GM12878 (cell line): ENCODE data around the gene CLEC2L. TPM values are rescaled to one million over a fixed set of nuclear protein-coding genes. Genes with fewer than 3 reads are reported as not detected.

ENCODE experiments used
- ATAC-seq: fragments of 200-7000 bp; cut with Tn5 transposase; 3 replicates; pipeline ENCODE4 v1.9.1; 2020; ENCODE audit warnings: mild to moderate bottlenecking, moderate library complexity
- BruUV-seq: library from RNA; stranded (reverse); fragments of 400-500 nt; replicated peaks from 2 replicates; lab custom pipeline; 2021; lab: Mats Ljungman, UMichigan
- CTCF ChIA-PET: fragments of 300-600 bp; sonication (Branson Sonifier 250); formaldehyde crosslinking; extraction: SDS; loops from one replicate; lab custom pipeline; 2021; ENCODE audit warnings: inconsistent platforms; lab: Yijun Ruan, JAX
- POLR2A ChIA-PET: fragments of 350-600 bp; formaldehyde crosslinking; extraction: SDS; loops from one replicate; lab custom pipeline; 2021; ENCODE audit warnings: inconsistent platforms; lab: Charles Lee
- RAD21 ChIA-PET: fragments of 300-600 bp; sonication (Branson Sonifier 250); formaldehyde crosslinking; loops from one replicate; lab custom pipeline; 2023; ENCODE audit warnings: antibody characterized with exemption; ENCODE audit not compliant: unreplicated experiment; lab: Charles Lee
- SMC1A ChIA-PET: fragments of 300-600 bp; sonication (Branson Sonifier 250); formaldehyde crosslinking; loops from one replicate; lab custom pipeline; 2023; ENCODE audit not compliant: unreplicated experiment, uncharacterized antibody; lab: Charles Lee
- DNase-seq: peaks from one replicate; pipeline ENCODE4 v3.0.0-alpha.2; 2011; ENCODE audit warnings: low read depth, low spot score
- FAIRE-seq: peaks from 3 replicates; lab custom pipeline; 2011; peaks lifted over from hg19 to GRCh38; lab: Jason Lieb, UNC
- H2AFZ ChIP-seq: 2 replicates; pipeline ENCODE4 v1.6.0; 2011; ENCODE audit warnings: low read depth, low read length, control low read depth; ENCODE audit not compliant: control insufficient read depth
- H3K27ac ChIP-seq: 2 replicates; pipeline ENCODE4 v1.5.1; 2011; ENCODE audit warnings: control low read depth; ENCODE audit not compliant: control insufficient read depth, insufficient read depth
- H3K27me3 ChIP-seq, 2 experiments: replicated peaks in 1 of 2; 2 replicates each; pipeline versions ENCODE4 v1.6.0 to v1.6.1; 2011; ENCODE audit warnings: low read length in 1 of 2; ENCODE audit not compliant: control insufficient read depth in 2 of 2, insufficient read depth in 2 of 2
- H3K36me3 ChIP-seq, 2 experiments: 2 replicates each; pipeline ENCODE4 v1.5.1; 2011; ENCODE audit warnings: low read length in 1 of 2; ENCODE audit not compliant: control insufficient read depth in 2 of 2, insufficient read depth in 2 of 2
- H3K4me1 ChIP-seq: 2 replicates; pipeline ENCODE4 v1.6.1; 2011; ENCODE audit warnings: mild to moderate bottlenecking, low read length, moderate library complexity, mixed read lengths; ENCODE audit not compliant: control insufficient read depth, insufficient read depth
- H3K4me2 ChIP-seq: 2 replicates; pipeline ENCODE4 v1.6.0; 2011; ENCODE audit warnings: control low read depth; ENCODE audit not compliant: control insufficient read depth, insufficient read depth
- H3K4me3 ChIP-seq: fragments of 200-600 bp; sonication (generic); 2 replicates; pipeline ENCODE4 v1.5.1; 2016
- H3K79me2 ChIP-seq: 2 replicates; pipeline ENCODE4 v1.6.0; 2011; ENCODE audit warnings: low read length; ENCODE audit not compliant: control insufficient read depth, insufficient read depth
- H3K9ac ChIP-seq: 2 replicates; pipeline ENCODE4 v1.8.0; 2011; ENCODE audit warnings: low read length, control low read depth, mixed read lengths; ENCODE audit not compliant: control insufficient read depth, insufficient read depth
- H3K9me3 ChIP-seq: replicated peaks from 3 replicates; pipeline ENCODE4 v1.5.1; 2011; ENCODE audit warnings: mild to moderate bottlenecking, low read length; ENCODE audit not compliant: control insufficient read depth, insufficient read depth
- H4K20me1 ChIP-seq: 2 replicates; pipeline ENCODE4 v1.6.0; 2011; ENCODE audit not compliant: control insufficient read depth, insufficient read depth
- ESRRA ChIP-seq: IDR thresholded peaks from 2 replicates; pipeline ENCODE4 v1.6.1; 2012; ENCODE audit warnings: mild to moderate bottlenecking, low read length, improper control_type of control experiment
- ETV6 ChIP-seq, 2 experiments: fragments of 450-650 bp in 1 of 2; IDR thresholded peaks in 1 of 2; conservative IDR thresholded peaks in 1 of 2; 2 replicates each; pipeline ENCODE4 v1.6.1; 2014; ENCODE audit warnings: antibody characterized with exemption in 1 of 2, borderline replicate concordance in 1 of 2, low read depth in 1 of 2, mild to moderate bottlenecking in 1 of 2, moderate library complexity in 1 of 2
- GABPA ChIP-seq: IDR thresholded peaks from 2 replicates; pipeline ENCODE4 v1.6.1; 2014; ENCODE audit warnings: antibody characterized with exemption, low read depth, mild to moderate bottlenecking, inconsistent platforms
- IKZF1 ChIP-seq: fragments of 450-650 bp; conservative IDR thresholded peaks from 2 replicates; pipeline ENCODE4 v1.6.1; 2017; ENCODE audit warnings: antibody characterized with exemption, mild to moderate bottlenecking
- MTA2 ChIP-seq: fragments of 450-650 bp; IDR thresholded peaks from 2 replicates; pipeline ENCODE4 v1.6.1; 2016; ENCODE audit warnings: low read depth, mild to moderate bottlenecking, moderate library complexity
- NR2C1 ChIP-seq: fragments of 450-650 bp; IDR thresholded peaks from 2 replicates; pipeline ENCODE4 v1.6.1; 2017; ENCODE audit warnings: antibody characterized with exemption, mild to moderate bottlenecking, moderate library complexity
- NR2F1 ChIP-seq: fragments of 450-650 bp; conservative IDR thresholded peaks from 2 replicates; pipeline ENCODE4 v1.6.1; 2017; ENCODE audit warnings: mild to moderate bottlenecking
- RBBP5 ChIP-seq: fragments of 200-600 bp; sonication (generic); conservative IDR thresholded peaks from 2 replicates; pipeline ENCODE4 v1.6.1; 2016
- ZSCAN29 ChIP-seq: fragments of 450-650 bp; IDR thresholded peaks from 2 replicates; pipeline ENCODE4 v1.6.1; 2017; ENCODE audit warnings: mild to moderate bottlenecking, moderate library complexity
- WGBS: methylation state at CpG from one replicate; pipeline ENCODE4 v1.1.6; 2016; ENCODE audit warnings: low lambda C conversion rate; ENCODE audit not compliant: insufficient replicate concordance, insufficient coverage; ENCODE audit errors: missing lambda C conversion rate; 5-methylcytosine and 5-hydroxymethylcytosine counted together
- in situ Hi-C: fragments of 300-500 bp; cut with MboI; formaldehyde crosslinking; loops from 9 replicates; pipeline ENCODE4 v1.14.3; 2018; ENCODE audit warnings: mixed read lengths
- intact Hi-C: fragments of 100-400 bp; cut with micrococcal nuclease; formaldehyde crosslinking; loops from one replicate; pipeline ENCODE4 v1.14.2; 2022; ENCODE audit not compliant: unreplicated experiment
- polyA plus RNA-seq, 11 experiments: library from polyadenylated mRNA; depleted of rRNA in 4 of 11; unstranded in 6 of 11; stranded (reverse) in 5 of 11; fragments of >200 nt; fragmentation: Nextera tagmentation in 4 of 11; fragmentation: Illumina TruSeq in 1 of 11; extraction: Ambion mirVana in 4 of 11; extraction: Trizol in 1 of 11; gene quantifications; 1 replicate in 1 of 11; 2 replicates in 10 of 11; pipeline versions ENCODE4 v1.2.1 to v1.2.3, GENCODE V29; 2011 to 2016; ENCODE audit warnings: inconsistent platforms in 2 of 11, missing spikeins in 2 of 11, low read depth in 1 of 11
- total RNA-seq, 4 experiments: library from RNA; depleted of rRNA in 3 of 4; stranded (reverse); fragments of >200 nt in 3 of 4; fragmentation: Illumina TruSeq in 1 of 4; extraction: Trizol in 1 of 4; gene quantifications; 2 replicates each; pipeline versions ENCODE4 v1.2.1 to v1.2.3, GENCODE V29; 2013 to 2021
- TF ChIP-seq, protein P1 (sequence below): fragments of 450-650 bp; IDR thresholded peaks from 2 replicates; pipeline ENCODE4 v1.6.1; 2018; ENCODE audit warnings: mild to moderate bottlenecking, low read depth, moderate library complexity; ENCODE audit not compliant: partially characterized antibody

Gene CLEC2L
- total and polyA plus RNA-seq, 10 of the 15 experiments (the other 5 are each of a cell fraction or from before 2014, with no cell fraction given), result not detected

DNA sequence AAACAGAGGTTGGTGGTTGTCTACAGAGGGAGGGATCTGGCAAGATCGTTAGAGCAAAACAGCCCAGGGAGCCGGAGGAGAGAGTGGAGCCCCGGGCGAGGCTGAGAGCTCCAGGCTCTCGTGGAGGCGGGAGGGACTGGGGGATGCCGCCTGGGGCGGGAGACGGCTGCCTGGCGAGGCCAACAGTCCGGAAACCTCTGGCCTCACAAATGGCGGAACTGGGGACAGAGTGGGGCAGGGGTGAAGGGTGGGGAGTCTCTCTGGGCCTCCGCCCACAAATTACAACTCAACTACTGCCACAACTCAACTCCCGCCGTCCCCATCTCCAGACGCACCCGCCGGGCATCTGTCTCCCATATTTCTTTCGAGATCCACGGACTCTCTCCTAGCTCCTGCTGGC is 47.7 kb downstream of the CLEC2L start:
- FAIRE-seq, result no peak
- no TSS peak for BruUV-seq

More for the DNA sequence above, 47.7 kb downstream of the CLEC2L start:
- RAD21 ChIA-PET, result no interaction called here
- Histone ChIP-seq H3K79me2 (no peaks in the 10 kb centered on the region), H4K20me1 (no peaks in the 10 kb centered on the region), H3K4me3 (no peak overlapping the region), H3K9ac (no peak overlapping the region), H3K27me3 (no peaks in the 10 kb centered on the region), H3K4me1 (no peaks in the 10 kb centered on the region), H3K4me2 (no peak overlapping the region), H2AFZ (no peak overlapping the region), H3K36me3 (peaks cover 0 to 3% of the 10 kb centered on the region in 2 experiments), H3K9me3 (no peaks in the 10 kb centered on the region), H3K27ac (no peak overlapping the region)
- no peak for DNase-seq
- CTCF ChIA-PET, result interaction anchor here (0.6 to 1.7 kb wide), 2 partner anchors 73 to 327 kb away, joined by 3 read pairs; no protein-coding TSS in a partner anchor
- TF ChIP-seq NR2C1 (no peak), RBBP5 (no peak), ZSCAN29 (no peak), GABPA (no peak), MTA2 (no peak), IKZF1 (no peak), ESRRA (no peak), ETV6 (conservative IDR thresholded peaks at IDR 0.05 in 1 of 2, IDR thresholded peaks at IDR 0.05 in 1 of 2; ENCODE audit: borderline replicate concordance in 1 of 2, low read depth in 1 of 2) (no peak), NR2F1 (no peak)
- TF ChIP-seq, protein P1, sequence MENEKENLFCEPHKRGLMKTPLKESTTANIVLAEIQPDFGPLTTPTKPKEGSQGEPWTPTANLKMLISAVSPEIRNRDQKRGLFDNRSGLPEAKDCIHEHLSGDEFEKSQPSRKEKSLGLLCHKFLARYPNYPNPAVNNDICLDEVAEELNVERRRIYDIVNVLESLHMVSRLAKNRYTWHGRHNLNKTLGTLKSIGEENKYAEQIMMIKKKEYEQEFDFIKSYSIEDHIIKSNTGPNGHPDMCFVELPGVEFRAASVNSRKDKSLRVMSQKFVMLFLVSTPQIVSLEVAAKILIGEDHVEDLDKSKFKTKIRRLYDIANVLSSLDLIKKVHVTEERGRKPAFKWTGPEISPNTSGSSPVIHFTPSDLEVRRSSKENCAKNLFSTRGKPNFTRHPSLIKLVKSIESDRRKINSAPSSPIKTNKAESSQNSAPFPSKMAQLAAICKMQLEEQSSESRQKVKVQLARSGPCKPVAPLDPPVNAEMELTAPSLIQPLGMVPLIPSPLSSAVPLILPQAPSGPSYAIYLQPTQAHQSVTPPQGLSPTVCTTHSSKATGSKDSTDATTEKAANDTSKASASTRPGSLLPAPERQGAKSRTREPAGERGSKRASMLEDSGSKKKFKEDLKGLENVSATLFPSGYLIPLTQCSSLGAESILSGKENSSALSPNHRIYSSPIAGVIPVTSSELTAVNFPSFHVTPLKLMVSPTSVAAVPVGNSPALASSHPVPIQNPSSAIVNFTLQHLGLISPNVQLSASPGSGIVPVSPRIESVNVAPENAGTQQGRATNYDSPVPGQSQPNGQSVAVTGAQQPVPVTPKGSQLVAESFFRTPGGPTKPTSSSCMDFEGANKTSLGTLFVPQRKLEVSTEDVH, result no peak
- intact Hi-C loops (no loop called here), in situ Hi-C loops (no loop called here)
- SMC1A ChIA-PET, result no interaction called here
- ATAC-seq, result no peak
- 95% methylated on average over 14 of the region's 20 CpGs for WGBS
- POLR2A ChIA-PET, result no interaction called here
